GM23338 (cell line): ENCODE results near the gene CHAT.

Experiments used
- CREB1 ChIP-seq: fragments of 250-450 bp; sonication (Bioruptor Pico); IDR thresholded peaks from 2 replicates; pipeline ENCODE4 v1.5.0; 2020; ENCODE audit warnings: low read depth, mild to moderate bottlenecking, moderate library complexity
- EZH2 ChIP-seq: fragments of 200-600 bp; sonication (generic); IDR thresholded peaks from one replicate; pipeline ENCODE4 v1.8.0; 2017; ENCODE audit warnings: antibody characterized with exemption, mild to moderate bottlenecking, low read depth; ENCODE audit not compliant: unreplicated experiment
- EZH2phosphoT487 ChIP-seq: fragments of 200-600 bp; sonication (generic); IDR thresholded peaks from one replicate; pipeline ENCODE4 v1.8.1; 2018; ENCODE audit warnings: antibody characterized with exemption; ENCODE audit not compliant: unreplicated experiment
- JUNB ChIP-seq: IDR thresholded peaks from one replicate; pipeline ENCODE4 v1.6.1; 2016; ENCODE audit warnings: antibody characterized with exemption; ENCODE audit not compliant: unreplicated experiment
- NANOG ChIP-seq: IDR thresholded peaks from 2 replicates; pipeline ENCODE4 v1.6.1; 2016; ENCODE audit warnings: antibody characterized with exemption, borderline replicate concordance
- POLR2AphosphoS5 ChIP-seq: IDR thresholded peaks from 2 replicates; pipeline ENCODE4 v1.6.1; 2016; ENCODE audit warnings: antibody characterized with exemption, low read depth
- STAT1 ChIP-seq: IDR thresholded peaks from one replicate; pipeline ENCODE4 v1.6.1; 2016; ENCODE audit warnings: antibody characterized with exemption; ENCODE audit not compliant: unreplicated experiment
- ZNF114 ChIP-seq: fragments of 250-450 bp; sonication (Bioruptor Pico); IDR thresholded peaks from 2 replicates; pipeline ENCODE4 v1.5.0; 2020; ENCODE audit warnings: mild to moderate bottlenecking, moderate library complexity
- TF ChIP-seq, protein P1 (sequence below), 2 experiments: fragments of 200-600 bp in 1 of 2; sonication (generic) in 1 of 2; conservative IDR thresholded peaks; 2 replicates each; pipeline versions ENCODE4 v1.5.1 to v1.6.1; 2016 to 2017; ENCODE audit warnings: antibody characterized with exemption in 2 of 2, low read depth in 2 of 2, mild to moderate bottlenecking in 2 of 2, moderate library complexity in 1 of 2
- TF ChIP-seq, protein P2 (sequence below): IDR thresholded peaks from one replicate; pipeline ENCODE4 v1.6.1; 2018; ENCODE audit warnings: antibody characterized with exemption; ENCODE audit not compliant: unreplicated experiment
- TF ChIP-seq, protein P3 (sequence below): IDR thresholded peaks from 2 replicates; pipeline ENCODE4 v1.6.1; 2016; ENCODE audit warnings: antibody characterized with exemption
- TF ChIP-seq, protein P4 (sequence below): fragments of 250-450 bp; sonication (Bioruptor Pico); IDR thresholded peaks from 2 replicates; pipeline ENCODE4 v1.5.0; 2020; ENCODE audit warnings: mild to moderate bottlenecking, moderate library complexity

DNA sequence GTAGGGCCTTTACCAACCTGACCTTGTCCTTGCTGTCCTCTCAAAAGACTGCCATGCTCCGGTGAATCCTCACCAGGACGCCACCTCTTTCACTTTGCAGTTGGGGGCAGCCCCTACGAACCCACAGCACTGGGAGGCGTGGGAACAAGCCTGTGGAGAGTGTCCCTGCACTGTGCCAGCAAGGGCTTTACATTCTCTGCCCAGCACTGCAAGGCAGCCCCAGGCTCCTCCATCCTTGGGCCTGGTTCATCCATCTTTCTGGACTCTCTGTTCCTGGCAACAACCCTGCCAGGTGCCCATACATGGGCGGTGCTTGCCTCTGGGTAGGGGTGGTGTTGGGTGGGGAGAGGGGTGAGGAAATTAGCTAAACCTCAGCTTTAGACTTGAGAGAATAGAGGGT, 1.4 kb downstream of the CHAT start:
- TF ChIP-seq, protein P1, sequence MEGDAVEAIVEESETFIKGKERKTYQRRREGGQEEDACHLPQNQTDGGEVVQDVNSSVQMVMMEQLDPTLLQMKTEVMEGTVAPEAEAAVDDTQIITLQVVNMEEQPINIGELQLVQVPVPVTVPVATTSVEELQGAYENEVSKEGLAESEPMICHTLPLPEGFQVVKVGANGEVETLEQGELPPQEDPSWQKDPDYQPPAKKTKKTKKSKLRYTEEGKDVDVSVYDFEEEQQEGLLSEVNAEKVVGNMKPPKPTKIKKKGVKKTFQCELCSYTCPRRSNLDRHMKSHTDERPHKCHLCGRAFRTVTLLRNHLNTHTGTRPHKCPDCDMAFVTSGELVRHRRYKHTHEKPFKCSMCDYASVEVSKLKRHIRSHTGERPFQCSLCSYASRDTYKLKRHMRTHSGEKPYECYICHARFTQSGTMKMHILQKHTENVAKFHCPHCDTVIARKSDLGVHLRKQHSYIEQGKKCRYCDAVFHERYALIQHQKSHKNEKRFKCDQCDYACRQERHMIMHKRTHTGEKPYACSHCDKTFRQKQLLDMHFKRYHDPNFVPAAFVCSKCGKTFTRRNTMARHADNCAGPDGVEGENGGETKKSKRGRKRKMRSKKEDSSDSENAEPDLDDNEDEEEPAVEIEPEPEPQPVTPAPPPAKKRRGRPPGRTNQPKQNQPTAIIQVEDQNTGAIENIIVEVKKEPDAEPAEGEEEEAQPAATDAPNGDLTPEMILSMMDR (conservative IDR thresholded peaks at IDR 0.05; ENCODE audit: low read depth in 2 of 2) = no peak
- TF ChIP-seq, protein P2, sequence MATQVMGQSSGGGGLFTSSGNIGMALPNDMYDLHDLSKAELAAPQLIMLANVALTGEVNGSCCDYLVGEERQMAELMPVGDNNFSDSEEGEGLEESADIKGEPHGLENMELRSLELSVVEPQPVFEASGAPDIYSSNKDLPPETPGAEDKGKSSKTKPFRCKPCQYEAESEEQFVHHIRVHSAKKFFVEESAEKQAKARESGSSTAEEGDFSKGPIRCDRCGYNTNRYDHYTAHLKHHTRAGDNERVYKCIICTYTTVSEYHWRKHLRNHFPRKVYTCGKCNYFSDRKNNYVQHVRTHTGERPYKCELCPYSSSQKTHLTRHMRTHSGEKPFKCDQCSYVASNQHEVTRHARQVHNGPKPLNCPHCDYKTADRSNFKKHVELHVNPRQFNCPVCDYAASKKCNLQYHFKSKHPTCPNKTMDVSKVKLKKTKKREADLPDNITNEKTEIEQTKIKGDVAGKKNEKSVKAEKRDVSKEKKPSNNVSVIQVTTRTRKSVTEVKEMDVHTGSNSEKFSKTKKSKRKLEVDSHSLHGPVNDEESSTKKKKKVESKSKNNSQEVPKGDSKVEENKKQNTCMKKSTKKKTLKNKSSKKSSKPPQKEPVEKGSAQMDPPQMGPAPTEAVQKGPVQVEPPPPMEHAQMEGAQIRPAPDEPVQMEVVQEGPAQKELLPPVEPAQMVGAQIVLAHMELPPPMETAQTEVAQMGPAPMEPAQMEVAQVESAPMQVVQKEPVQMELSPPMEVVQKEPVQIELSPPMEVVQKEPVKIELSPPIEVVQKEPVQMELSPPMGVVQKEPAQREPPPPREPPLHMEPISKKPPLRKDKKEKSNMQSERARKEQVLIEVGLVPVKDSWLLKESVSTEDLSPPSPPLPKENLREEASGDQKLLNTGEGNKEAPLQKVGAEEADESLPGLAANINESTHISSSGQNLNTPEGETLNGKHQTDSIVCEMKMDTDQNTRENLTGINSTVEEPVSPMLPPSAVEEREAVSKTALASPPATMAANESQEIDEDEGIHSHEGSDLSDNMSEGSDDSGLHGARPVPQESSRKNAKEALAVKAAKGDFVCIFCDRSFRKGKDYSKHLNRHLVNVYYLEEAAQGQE = no peak
- TF ChIP-seq EZH2 (peak; percentile 56), CREB1 (CRISPR knock-in tag) (no peak), EZH2phosphoT487 (no peak), NANOG (no peak), POLR2AphosphoS5 (no peak), STAT1 (no peak), JUNB (no peak), ZNF114 (CRISPR knock-in tag) (no peak)
- TF ChIP-seq, protein P3, sequence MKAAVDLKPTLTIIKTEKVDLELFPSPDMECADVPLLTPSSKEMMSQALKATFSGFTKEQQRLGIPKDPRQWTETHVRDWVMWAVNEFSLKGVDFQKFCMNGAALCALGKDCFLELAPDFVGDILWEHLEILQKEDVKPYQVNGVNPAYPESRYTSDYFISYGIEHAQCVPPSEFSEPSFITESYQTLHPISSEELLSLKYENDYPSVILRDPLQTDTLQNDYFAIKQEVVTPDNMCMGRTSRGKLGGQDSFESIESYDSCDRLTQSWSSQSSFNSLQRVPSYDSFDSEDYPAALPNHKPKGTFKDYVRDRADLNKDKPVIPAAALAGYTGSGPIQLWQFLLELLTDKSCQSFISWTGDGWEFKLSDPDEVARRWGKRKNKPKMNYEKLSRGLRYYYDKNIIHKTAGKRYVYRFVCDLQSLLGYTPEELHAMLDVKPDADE = no peak
- TF ChIP-seq, protein P4, sequence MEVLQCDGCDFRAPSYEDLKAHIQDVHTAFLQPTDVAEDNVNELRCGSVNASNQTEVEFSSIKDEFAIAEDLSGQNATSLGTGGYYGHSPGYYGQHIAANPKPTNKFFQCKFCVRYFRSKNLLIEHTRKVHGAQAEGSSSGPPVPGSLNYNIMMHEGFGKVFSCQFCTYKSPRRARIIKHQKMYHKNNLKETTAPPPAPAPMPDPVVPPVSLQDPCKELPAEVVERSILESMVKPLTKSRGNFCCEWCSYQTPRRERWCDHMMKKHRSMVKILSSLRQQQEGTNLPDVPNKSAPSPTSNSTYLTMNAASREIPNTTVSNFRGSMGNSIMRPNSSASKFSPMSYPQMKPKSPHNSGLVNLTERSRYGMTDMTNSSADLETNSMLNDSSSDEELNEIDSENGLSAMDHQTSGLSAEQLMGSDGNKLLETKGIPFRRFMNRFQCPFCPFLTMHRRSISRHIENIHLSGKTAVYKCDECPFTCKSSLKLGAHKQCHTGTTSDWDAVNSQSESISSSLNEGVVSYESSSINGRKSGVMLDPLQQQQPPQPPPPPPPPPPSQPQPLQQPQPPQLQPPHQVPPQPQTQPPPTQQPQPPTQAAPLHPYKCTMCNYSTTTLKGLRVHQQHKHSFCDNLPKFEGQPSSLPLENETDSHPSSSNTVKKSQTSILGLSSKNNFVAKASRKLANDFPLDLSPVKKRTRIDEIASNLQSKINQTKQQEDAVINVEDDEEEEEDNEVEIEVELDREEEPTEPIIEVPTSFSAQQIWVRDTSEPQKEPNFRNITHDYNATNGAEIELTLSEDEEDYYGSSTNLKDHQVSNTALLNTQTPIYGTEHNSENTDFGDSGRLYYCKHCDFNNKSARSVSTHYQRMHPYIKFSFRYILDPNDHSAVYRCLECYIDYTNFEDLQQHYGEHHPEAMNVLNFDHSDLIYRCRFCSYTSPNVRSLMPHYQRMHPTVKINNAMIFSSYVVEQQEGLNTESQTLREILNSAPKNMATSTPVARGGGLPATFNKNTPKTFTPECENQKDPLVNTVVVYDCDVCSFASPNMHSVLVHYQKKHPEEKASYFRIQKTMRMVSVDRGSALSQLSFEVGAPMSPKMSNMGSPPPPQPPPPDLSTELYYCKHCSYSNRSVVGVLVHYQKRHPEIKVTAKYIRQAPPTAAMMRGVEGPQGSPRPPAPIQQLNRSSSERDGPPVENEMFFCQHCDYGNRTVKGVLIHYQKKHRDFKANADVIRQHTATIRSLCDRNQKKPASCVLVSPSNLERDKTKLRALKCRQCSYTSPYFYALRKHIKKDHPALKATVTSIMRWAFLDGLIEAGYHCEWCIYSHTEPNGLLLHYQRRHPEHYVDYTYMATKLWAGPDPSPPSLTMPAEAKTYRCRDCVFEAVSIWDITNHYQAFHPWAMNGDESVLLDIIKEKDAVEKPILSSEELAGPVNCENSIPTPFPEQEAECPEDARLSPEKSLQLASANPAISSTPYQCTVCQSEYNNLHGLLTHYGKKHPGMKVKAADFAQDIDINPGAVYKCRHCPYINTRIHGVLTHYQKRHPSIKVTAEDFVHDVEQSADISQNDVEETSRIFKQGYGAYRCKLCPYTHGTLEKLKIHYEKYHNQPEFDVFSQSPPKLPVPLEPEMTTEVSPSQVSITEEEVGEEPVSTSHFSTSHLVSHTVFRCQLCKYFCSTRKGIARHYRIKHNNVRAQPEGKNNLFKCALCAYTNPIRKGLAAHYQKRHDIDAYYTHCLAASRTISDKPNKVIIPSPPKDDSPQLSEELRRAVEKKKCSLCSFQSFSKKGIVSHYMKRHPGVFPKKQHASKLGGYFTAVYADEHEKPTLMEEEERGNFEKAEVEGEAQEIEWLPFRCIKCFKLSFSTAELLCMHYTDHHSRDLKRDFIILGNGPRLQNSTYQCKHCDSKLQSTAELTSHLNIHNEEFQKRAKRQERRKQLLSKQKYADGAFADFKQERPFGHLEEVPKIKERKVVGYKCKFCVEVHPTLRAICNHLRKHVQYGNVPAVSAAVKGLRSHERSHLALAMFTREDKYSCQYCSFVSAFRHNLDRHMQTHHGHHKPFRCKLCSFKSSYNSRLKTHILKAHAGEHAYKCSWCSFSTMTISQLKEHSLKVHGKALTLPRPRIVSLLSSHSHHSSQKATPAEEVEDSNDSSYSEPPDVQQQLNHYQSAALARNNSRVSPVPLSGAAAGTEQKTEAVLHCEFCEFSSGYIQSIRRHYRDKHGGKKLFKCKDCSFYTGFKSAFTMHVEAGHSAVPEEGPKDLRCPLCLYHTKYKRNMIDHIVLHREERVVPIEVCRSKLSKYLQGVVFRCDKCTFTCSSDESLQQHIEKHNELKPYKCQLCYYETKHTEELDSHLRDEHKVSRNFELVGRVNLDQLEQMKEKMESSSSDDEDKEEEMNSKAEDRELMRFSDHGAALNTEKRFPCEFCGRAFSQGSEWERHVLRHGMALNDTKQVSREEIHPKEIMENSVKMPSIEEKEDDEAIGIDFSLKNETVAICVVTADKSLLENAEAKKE (CRISPR knock-in tag) = no peak
